Measurements from ENCODE around the gene RAB36. TPM values are rescaled to one million over a fixed set of nuclear protein-coding genes. Genes with fewer than 3 reads are reported as not detected.

Gene RAB36, protein sequence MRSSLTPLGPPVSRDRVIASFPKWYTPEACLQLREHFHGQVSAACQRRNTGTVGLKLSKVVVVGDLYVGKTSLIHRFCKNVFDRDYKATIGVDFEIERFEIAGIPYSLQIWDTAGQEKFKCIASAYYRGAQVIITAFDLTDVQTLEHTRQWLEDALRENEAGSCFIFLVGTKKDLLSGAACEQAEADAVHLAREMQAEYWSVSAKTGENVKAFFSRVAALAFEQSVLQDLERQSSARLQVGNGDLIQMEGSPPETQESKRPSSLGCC
- total RNA-seq (2014; rRNA removed) (1.1 and 5.1 TPM in 2 replicates), Bru-seq, nascent RNA (percentile 39 among the genes with signal in this experiment), BruChase-seq, experiment 1, labeled RNA remaining after a 6-hour chase (percentile 33 among the genes with signal in this experiment), BruChase-seq, experiment 2, labeled RNA remaining after a 2-hour chase (percentile 37 among the genes with signal in this experiment)
- long read RNA-seq, partial matches to known transcripts: 0 of 1 reads
- long read RNA-seq, other reads (novel, unspliced or antisense): 1 of 1 reads

DNA sequence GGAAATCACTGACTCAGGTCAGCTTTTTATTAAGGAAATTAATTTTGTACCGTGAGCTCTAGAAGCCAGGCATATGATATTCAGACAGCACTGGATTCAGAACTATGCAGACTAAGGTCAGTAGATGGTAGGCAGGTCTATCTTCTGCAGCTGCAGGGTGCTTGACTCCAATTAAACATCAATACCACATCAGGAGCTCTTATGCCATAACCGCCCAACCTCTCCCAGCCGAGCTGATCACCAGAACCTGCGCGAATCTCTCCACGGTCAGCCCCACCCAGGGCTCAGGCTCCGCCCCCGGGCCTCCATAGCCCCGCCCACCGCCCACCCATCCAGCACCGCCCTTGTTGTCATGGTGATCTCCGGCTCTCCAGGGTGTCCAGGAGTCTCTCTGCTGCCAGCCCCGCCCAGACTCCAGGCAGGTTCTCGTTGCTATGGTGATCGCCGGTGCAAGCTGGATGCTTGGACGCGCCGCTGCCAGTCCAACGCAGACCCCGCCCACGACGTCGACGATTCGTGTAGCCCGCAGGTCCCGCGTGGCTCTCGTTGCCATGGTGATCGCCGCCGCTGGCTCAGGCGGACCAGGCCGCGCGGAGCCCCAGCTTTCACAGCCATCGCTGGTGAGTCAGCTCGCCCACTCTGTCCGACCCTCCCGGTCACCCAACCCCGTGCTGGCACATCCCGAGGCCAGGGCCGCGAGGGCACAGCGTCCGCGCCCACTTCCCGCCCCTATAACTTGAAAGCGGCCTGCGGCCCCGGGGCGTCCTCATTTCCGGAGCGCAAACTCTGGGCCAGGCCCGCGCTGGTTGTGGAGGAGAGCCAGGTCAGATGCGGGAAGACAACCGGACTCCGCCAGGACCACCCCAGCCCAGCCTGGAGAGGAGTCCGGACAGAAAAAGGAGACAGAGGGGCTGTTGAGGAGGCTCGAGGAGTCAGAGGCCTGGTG lies at the start of gene RAB36:
RAB36 (plus strand) TSS at position 546 of the 946 bp plus-strand sequence. CDS start 1,140 bp downstream, outside the sequence.
- no TSS peak for BruUV-seq (replicated peaks)
- DNase-seq: peak; percentile 93
- Histone ChIP-seq H2AFZ (ENCODE audit: low read length) (peak within 1 kb of the TSS; percentile 86), H3K79me2 (ENCODE audit: low read length) (no peaks in the 10 kb centered on the region), H4K20me1 (ENCODE audit: low read length) (no peaks in the 10 kb centered on the region), H3K36me3 (ENCODE audit: low read depth, low read length) (no peaks in the 10 kb centered on the region), H3K27ac (ENCODE audit: low read length) (no peak within 1 kb of the TSS), H3K4me1 (ENCODE audit: insufficient read depth, low read length) (peaks cover 25% of the 10 kb centered on the region), H3K9ac (ENCODE audit: low read length) (peak within 1 kb of the TSS; percentile 64), H3K9me2 (replicated peaks; ENCODE audit: low read length) (no peaks in the 10 kb centered on the region), H3K9me3 (ENCODE audit: low read length) (no peaks in the 10 kb centered on the region), H3K4me2 (ENCODE audit: low read length) (peak within 1 kb of the TSS; percentile 89), H3K27me3 (ENCODE audit: low read length) (no peaks in the 10 kb centered on the region), H3K4me3 (ENCODE audit: low read length) (peak within 1 kb of the TSS; percentile 65), H3F3A (ENCODE audit: low read length, unreplicated experiment) (no peaks in the 10 kb centered on the region)
- intact Hi-C loops (cut with micrococcal nuclease): no loop called here
- CTCF ChIA-PET: interaction anchor here (0.6 kb wide), 2 partner anchors 83 to 462 kb away, joined by 3 to 5 read pairs; no protein-coding TSS in a partner anchor
- TF ChIP-seq EZH2 (IDR thresholded peaks at IDR 0.05; ENCODE audit: low read length, unreplicated experiment) (no peak), EZH2phosphoT487 (IDR thresholded peaks at IDR 0.05; ENCODE audit: borderline replicate concordance, low read length) (no peak)
- TF ChIP-seq, protein P1, sequence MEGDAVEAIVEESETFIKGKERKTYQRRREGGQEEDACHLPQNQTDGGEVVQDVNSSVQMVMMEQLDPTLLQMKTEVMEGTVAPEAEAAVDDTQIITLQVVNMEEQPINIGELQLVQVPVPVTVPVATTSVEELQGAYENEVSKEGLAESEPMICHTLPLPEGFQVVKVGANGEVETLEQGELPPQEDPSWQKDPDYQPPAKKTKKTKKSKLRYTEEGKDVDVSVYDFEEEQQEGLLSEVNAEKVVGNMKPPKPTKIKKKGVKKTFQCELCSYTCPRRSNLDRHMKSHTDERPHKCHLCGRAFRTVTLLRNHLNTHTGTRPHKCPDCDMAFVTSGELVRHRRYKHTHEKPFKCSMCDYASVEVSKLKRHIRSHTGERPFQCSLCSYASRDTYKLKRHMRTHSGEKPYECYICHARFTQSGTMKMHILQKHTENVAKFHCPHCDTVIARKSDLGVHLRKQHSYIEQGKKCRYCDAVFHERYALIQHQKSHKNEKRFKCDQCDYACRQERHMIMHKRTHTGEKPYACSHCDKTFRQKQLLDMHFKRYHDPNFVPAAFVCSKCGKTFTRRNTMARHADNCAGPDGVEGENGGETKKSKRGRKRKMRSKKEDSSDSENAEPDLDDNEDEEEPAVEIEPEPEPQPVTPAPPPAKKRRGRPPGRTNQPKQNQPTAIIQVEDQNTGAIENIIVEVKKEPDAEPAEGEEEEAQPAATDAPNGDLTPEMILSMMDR (conservative IDR thresholded peaks at IDR 0.05; ENCODE audit: low read depth, low read length): no peak
- POLR2A ChIA-PET (ENCODE audit: unreplicated experiment): interaction anchor here (0.6 to 0.7 kb wide), 2 partner anchors 180 to 376 kb away, joined by 5 to 21 read pairs; no protein-coding TSS in a partner anchor
- peak; percentile 84 for ATAC-seq

DNA sequence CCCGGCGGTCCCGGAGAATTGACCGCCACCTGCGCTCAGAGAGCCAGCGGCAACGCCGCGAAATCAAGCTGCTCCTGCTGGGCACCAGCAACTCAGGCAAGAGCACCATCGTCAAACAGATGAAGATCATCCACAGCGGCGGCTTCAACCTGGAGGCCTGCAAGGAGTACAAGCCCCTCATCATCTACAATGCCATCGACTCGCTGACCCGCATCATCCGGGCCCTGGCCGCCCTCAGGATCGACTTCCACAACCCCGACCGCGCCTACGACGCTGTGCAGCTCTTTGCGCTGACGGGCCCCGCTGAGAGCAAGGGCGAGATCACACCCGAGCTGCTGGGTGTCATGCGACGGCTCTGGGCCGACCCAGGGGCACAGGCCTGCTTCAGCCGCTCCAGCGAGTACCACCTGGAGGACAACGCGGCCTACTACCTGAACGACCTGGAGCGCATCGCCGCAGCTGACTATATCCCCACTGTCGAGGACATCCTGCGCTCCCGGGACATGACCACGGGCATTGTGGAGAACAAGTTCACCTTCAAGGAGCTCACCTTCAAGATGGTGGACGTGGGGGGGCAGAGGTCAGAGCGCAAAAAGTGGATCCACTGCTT lies 49.4 kb upstream of the RAB36 start:
- H3K36me3 ChIP-seq (ENCODE audit: low read depth, low read length): no peaks in the 10 kb centered on the region
- no peak overlapping the region for H3K4me3 ChIP-seq (ENCODE audit: low read length)
- ChIA-PET CTCF (no interaction called here), POLR2A (ENCODE audit: unreplicated experiment) (no interaction called here)
- intact Hi-C loops (cut with micrococcal nuclease): no loop called here
- ATAC-seq (no peak), DNase-seq (no peak)
- no peak overlapping the region for H2AFZ ChIP-seq (ENCODE audit: low read length)
- H3K79me2 ChIP-seq (ENCODE audit: low read length): no peaks in the 10 kb centered on the region
- H3K9me2 ChIP-seq (replicated peaks; ENCODE audit: low read length): no peaks in the 10 kb centered on the region
- H3K9me3 ChIP-seq (ENCODE audit: low read length): no peaks in the 10 kb centered on the region
- H3K4me1 ChIP-seq (ENCODE audit: insufficient read depth, low read length): no peaks in the 10 kb centered on the region
- no peak for TF ChIP-seq EZH2phosphoT487 (IDR thresholded peaks at IDR 0.05; ENCODE audit: borderline replicate concordance, low read length)
- TF ChIP-seq, protein P1 (conservative IDR thresholded peaks at IDR 0.05; ENCODE audit: low read depth, low read length): no peak
- no peak for TF ChIP-seq EZH2 (IDR thresholded peaks at IDR 0.05; ENCODE audit: low read length, unreplicated experiment)
- H3K27ac ChIP-seq (ENCODE audit: low read length): no peak overlapping the region
- no peaks in the 10 kb centered on the region for H3F3A ChIP-seq (ENCODE audit: low read length, unreplicated experiment)
- H3K9ac ChIP-seq (ENCODE audit: low read length): no peak overlapping the region
- H3K27me3 ChIP-seq (ENCODE audit: low read length): no peaks in the 10 kb centered on the region
- no TSS peak for BruUV-seq (replicated peaks)
- no peaks in the 10 kb centered on the region for H4K20me1 ChIP-seq (ENCODE audit: low read length)
- no peak overlapping the region for H3K4me2 ChIP-seq (ENCODE audit: low read length)

Measured in PC-3 (cell line).